Measurements from ENCODE around the gene TMEM242. TPM values are rescaled to one million over a fixed set of nuclear protein-coding genes. Genes with fewer than 3 reads are reported as not detected.

Gene TMEM242
- total and polyA plus RNA-seq, 2 of the 13 experiments (the other 11 are each of a cell fraction or from before 2014, with no cell fraction given) = 5.6 to 11.1 TPM

DNA sequence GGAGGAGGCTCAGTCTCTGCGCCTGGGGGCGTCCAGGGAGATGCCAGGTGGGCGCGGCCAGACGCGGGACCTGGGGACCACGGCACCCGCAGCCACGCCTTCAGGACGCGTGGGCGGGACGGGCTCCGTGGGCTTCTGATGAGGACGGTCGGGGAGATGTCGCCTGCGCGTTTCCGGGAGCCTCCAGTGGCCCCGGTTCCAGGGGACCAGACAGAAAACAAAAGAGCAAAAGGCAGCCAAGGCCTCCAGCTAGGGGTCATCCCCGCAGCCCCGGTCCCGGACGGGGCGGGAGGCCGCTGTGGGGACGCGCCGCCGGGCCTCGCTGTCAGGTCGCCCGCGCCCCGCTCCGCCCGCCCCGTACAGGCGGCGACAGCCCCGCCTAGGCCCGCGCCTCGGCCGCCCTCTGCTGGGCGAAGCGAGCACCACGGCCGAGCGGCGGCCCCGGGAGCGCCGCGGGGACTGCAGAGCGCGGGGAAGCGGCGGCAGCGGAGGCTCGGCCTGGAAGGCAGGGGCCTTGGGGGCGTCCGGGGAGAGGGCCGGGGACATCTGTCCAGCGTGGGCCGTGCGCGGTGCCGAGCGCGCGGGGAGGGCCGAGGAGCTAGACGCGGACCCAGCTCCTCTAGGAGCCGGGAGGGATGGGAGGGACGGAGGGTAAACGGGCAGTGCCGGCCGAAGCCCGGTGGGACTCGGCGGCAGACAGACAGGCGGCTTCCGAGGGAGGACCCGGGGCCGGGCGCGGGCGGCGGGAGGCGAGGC is 48.7 kb downstream of the TMEM242 start (continued):
- TF ChIP-seq, protein P1, sequence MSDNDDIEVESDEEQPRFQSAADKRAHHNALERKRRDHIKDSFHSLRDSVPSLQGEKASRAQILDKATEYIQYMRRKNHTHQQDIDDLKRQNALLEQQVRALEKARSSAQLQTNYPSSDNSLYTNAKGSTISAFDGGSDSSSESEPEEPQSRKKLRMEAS (IDR thresholded peaks at IDR 0.05) = peak; percentile 77; the same call in 1 of the 2 replicates
- TF ChIP-seq, protein P2, sequence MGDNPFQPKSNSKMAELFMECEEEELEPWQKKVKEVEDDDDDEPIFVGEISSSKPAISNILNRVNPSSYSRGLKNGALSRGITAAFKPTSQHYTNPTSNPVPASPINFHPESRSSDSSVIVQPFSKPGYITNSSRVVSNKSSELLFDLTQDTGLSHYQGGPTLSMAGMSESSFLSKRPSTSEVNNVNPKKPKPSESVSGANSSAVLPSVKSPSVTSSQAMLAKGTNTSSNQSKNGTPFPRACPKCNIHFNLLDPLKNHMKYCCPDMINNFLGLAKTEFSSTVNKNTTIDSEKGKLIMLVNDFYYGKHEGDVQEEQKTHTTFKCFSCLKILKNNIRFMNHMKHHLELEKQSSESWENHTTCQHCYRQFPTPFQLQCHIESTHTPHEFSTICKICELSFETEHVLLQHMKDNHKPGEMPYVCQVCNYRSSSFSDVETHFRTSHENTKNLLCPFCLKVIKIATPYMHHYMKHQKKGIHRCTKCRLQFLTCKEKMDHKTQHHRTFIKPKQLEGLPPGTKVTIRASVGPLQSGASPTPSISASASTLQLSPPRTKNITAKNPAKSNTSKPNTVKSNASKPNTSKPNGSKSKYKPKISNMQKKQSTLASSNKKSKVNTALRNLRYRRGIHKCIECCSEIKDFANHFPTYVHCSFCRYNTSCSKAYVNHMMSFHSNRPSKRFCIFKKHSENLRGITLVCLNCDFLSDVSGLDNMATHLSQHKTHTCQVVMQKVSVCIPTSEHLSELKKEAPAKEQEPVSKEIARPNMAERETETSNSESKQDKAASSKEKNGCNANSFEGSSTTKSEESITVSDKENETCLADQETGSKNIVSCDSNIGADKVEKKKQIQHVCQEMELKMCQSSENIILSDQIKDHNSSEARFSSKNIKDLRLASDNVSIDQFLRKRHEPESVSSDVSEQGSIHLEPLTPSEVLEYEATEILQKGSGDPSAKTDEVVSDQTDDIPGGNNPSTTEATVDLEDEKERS (CRISPR knock-in tag; IDR thresholded peaks at IDR 0.05) = no peak; the same call in 1 of the 2 replicates
- TF ChIP-seq ZZZ3 (CRISPR knock-in tag; IDR thresholded peaks at IDR 0.05; ENCODE audit: borderline replicate concordance) = 0 out of 2 replicates have a peak, but pooled peaks have one; percentile 18
- TF ChIP-seq U2AF2 (IDR thresholded peaks at IDR 0.05; ENCODE audit: low read depth, low read length) = no peak
- no peak for TF ChIP-seq CREB1 (IDR thresholded peaks at IDR 0.05)
- no peak for TF ChIP-seq CREB1 (CRISPR knock-in tag; IDR thresholded peaks at IDR 0.05)
- no peak for TF ChIP-seq AGO1 (IDR thresholded peaks at IDR 0.05; ENCODE audit: low read depth, low read length, poor library complexity, severe bottlenecking)
- TF ChIP-seq, protein P3, sequence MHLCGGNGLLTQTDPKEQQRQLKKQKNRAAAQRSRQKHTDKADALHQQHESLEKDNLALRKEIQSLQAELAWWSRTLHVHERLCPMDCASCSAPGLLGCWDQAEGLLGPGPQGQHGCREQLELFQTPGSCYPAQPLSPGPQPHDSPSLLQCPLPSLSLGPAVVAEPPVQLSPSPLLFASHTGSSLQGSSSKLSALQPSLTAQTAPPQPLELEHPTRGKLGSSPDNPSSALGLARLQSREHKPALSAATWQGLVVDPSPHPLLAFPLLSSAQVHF (CRISPR knock-in tag; IDR thresholded peaks at IDR 0.05) = no peak
